Muscle of leg (tissue), 11 donors: Measurements from ENCODE around the gene KIAA0825. TPM values are rescaled to one million over a fixed set of nuclear protein-coding genes. Genes with fewer than 3 reads are reported as not detected.

Experiments used
- DNase-seq: peaks from one replicate; pipeline ENCODE4 v3.0.0; 2013
- H3K27ac ChIP-seq: one replicate; pipeline ENCODE4 v1.5.1; 2013; ENCODE audit warnings: mild to moderate bottlenecking, low read length, control low read depth
- H3K27me3 ChIP-seq: one replicate; pipeline ENCODE4 v1.6.1; 2013; ENCODE audit warnings: low read length; ENCODE audit not compliant: control insufficient read depth, insufficient read depth
- H3K36me3 ChIP-seq: one replicate; pipeline ENCODE4 v1.6.1; 2013; ENCODE audit warnings: low read length; ENCODE audit not compliant: control insufficient read depth, insufficient read depth
- H3K4me1 ChIP-seq: one replicate; pipeline ENCODE4 v1.6.1; 2013; ENCODE audit warnings: low read length; ENCODE audit not compliant: control insufficient read depth, insufficient read depth
- H3K4me3 ChIP-seq: one replicate; pipeline ENCODE4 v1.5.1; 2013; ENCODE audit warnings: low read length, control low read depth
- H3K9me3 ChIP-seq: replicated peaks from 2 replicates; pipeline ENCODE4 v1.6.1; 2013; ENCODE audit warnings: low read depth, low read length; ENCODE audit not compliant: control insufficient read depth
- WGBS: methylation state at CpG from one replicate; pipeline ENCODE4 v1.1.5; 2013; ENCODE audit warnings: missing lambda C conversion rate; ENCODE audit not compliant: insufficient coverage; 5-methylcytosine and 5-hydroxymethylcytosine counted together
- polyA plus RNA-seq, 8 donors: library from polyadenylated mRNA; unstranded; fragments of 120-200 nt; gene quantifications; one replicate each; pipeline versions ENCODE4 v1.2.1 to v1.2.3, GENCODE V29; 2013; ENCODE audit warnings: inconsistent platforms in 1 of 8, low replicate concordance in 1 of 8; ENCODE audit not compliant: insufficient read length in 8 of 8, insufficient read depth in 1 of 8
- total RNA-seq: library from RNA; stranded (reverse); fragments of 120-200 nt; gene quantifications from one replicate; pipeline ENCODE4 v1.2.4, GENCODE V29; 2013

KIAA0825 gene
- total and polyA plus RNA-seq, 9 donors, result 1.6 to 5.6 (median 2.2) TPM

GRCh38 chr5:94209272-94209671, 409.1 kb downstream of the KIAA0825 start:
- Histone ChIP-seq H3K9me3 (no peaks in the 10 kb centered on the region), H3K4me1 (no peaks in the 10 kb centered on the region), H3K27me3 (no peaks in the 10 kb centered on the region), H3K27ac (no peak overlapping the region), H3K36me3 (no peaks in the 10 kb centered on the region), H3K4me3 (no peak overlapping the region)
- DNase-seq, result no peak
- 76% methylated on average over 3 of the region's 3 CpGs for WGBS

GRCh38 chr5:94199566-94199965, 418.8 kb downstream of the KIAA0825 start:
- H3K9me3 ChIP-seq, result no peaks in the 10 kb centered on the region
- H3K4me1 ChIP-seq, result no peaks in the 10 kb centered on the region
- 91% methylated on average over 4 of the region's 4 CpGs for WGBS
- no peak for DNase-seq
- no peaks in the 10 kb centered on the region for H3K36me3 ChIP-seq
- no peak overlapping the region for H3K4me3 ChIP-seq
- H3K27me3 ChIP-seq, result no peaks in the 10 kb centered on the region
- no peak overlapping the region for H3K27ac ChIP-seq

GRCh38 chr5:94197970-94198369, 420.4 kb downstream of the KIAA0825 start:
- Histone ChIP-seq H3K4me1 (no peaks in the 10 kb centered on the region), H3K27ac (no peak overlapping the region), H3K36me3 (no peaks in the 10 kb centered on the region), H3K9me3 (no peaks in the 10 kb centered on the region), H3K27me3 (no peaks in the 10 kb centered on the region), H3K4me3 (no peak overlapping the region)
- no peak for DNase-seq
- no CpG with 5 or more reads among the region's 1 CpG for WGBS

GRCh38 chr5:94196953-94197352, 421.5 kb downstream of the KIAA0825 start:
- DNase-seq, result no peak
- WGBS, result no CpG with 5 or more reads among the region's 1 CpG
- H3K9me3 ChIP-seq, result no peaks in the 10 kb centered on the region
- no peaks in the 10 kb centered on the region for H3K36me3 ChIP-seq
- no peaks in the 10 kb centered on the region for H3K4me1 ChIP-seq
- no peak overlapping the region for H3K4me3 ChIP-seq
- no peaks in the 10 kb centered on the region for H3K27me3 ChIP-seq
- H3K27ac ChIP-seq, result no peak overlapping the region

GRCh38 chr5:94192658-94193391, 425.6 kb downstream of the KIAA0825 start:
- 100% methylated on average over 1 of the region's 3 CpGs for WGBS
- no peaks in the 10 kb centered on the region for H3K9me3 ChIP-seq
- no peak overlapping the region for H3K4me3 ChIP-seq
- H3K4me1 ChIP-seq, result no peaks in the 10 kb centered on the region
- no peaks in the 10 kb centered on the region for H3K27me3 ChIP-seq
- H3K27ac ChIP-seq, result no peak overlapping the region
- DNase-seq, result no peak
- no peaks in the 10 kb centered on the region for H3K36me3 ChIP-seq

GRCh38 chr5:94191604-94192003, 426.8 kb downstream of the KIAA0825 start:
- no peak overlapping the region for H3K27ac ChIP-seq
- no peak overlapping the region for H3K4me3 ChIP-seq
- no peaks in the 10 kb centered on the region for H3K36me3 ChIP-seq
- no peaks in the 10 kb centered on the region for H3K4me1 ChIP-seq
- H3K9me3 ChIP-seq, result no peaks in the 10 kb centered on the region
- H3K27me3 ChIP-seq, result no peaks in the 10 kb centered on the region
- no peak for DNase-seq
- WGBS, result 71% methylated on average over 1 of the region's 2 CpGs

GRCh38 chr5:94188725-94189124, 429.7 kb downstream of the KIAA0825 start:
- no peaks in the 10 kb centered on the region for H3K4me1 ChIP-seq
- WGBS, result no CpG with 5 or more reads among the region's 2 CpGs

GRCh38 chr5:94184870-94185269, 433.5 kb downstream of the KIAA0825 start:
- H3K27me3 ChIP-seq, result no peaks in the 10 kb centered on the region
- no peaks in the 10 kb centered on the region for H3K36me3 ChIP-seq
- no peaks in the 10 kb centered on the region for H3K9me3 ChIP-seq
- no peak for DNase-seq
- 75% methylated on average over 1 of the region's 1 CpG for WGBS
- no peak overlapping the region for H3K27ac ChIP-seq
- no peaks in the 10 kb centered on the region for H3K4me1 ChIP-seq
- no peak overlapping the region for H3K4me3 ChIP-seq

More at GRCh38 chr5:94188725-94189124, 429.7 kb downstream of the KIAA0825 start:
- no peak overlapping the region for H3K27ac ChIP-seq
- H3K9me3 ChIP-seq, result no peaks in the 10 kb centered on the region
- no peak overlapping the region for H3K4me3 ChIP-seq
- no peaks in the 10 kb centered on the region for H3K36me3 ChIP-seq
- no peak for DNase-seq
- no peaks in the 10 kb centered on the region for H3K27me3 ChIP-seq

- Histone ChIP-seq H3K9me3 (no peaks in the 10 kb centered on the region), H3K36me3 (no peaks in the 10 kb centered on the region), H3K27ac (no peak overlapping the region), H3K27me3 (no peaks in the 10 kb centered on the region), H3K4me1 (no peaks in the 10 kb centered on the region), H3K4me3 (no peak overlapping the region)
- 71% methylated on average over 1 of the region's 2 CpGs for WGBS
- DNase-seq, result no peak
These were observed 436.5 kb downstream of the KIAA0825 start for GRCh38 chr5:94181895-94182294.

- Histone ChIP-seq H3K4me3 (no peak overlapping the region), H3K27ac (no peak overlapping the region)
These were observed 437.6 kb downstream of the KIAA0825 start for GRCh38 chr5:94180761-94181160.

GRCh38 chr5:94175912-94176311, 442.5 kb downstream of the KIAA0825 start:
- H3K27me3 ChIP-seq, result no peaks in the 10 kb centered on the region
- WGBS, result no CpG with 5 or more reads among the region's 1 CpG
- H3K4me3 ChIP-seq, result no peak overlapping the region
- H3K27ac ChIP-seq, result no peak overlapping the region
- no peaks in the 10 kb centered on the region for H3K9me3 ChIP-seq
- no peaks in the 10 kb centered on the region for H3K36me3 ChIP-seq
- H3K4me1 ChIP-seq, result no peaks in the 10 kb centered on the region
- no peak for DNase-seq

More at GRCh38 chr5:94180761-94181160, 437.6 kb downstream of the KIAA0825 start:
- no peak for DNase-seq
- Histone ChIP-seq H3K36me3 (no peaks in the 10 kb centered on the region), H3K27me3 (no peaks in the 10 kb centered on the region), H3K4me1 (no peaks in the 10 kb centered on the region), H3K9me3 (no peaks in the 10 kb centered on the region)
